GM23338 (cell line): ENCODE measurements around the gene BTBD9. TPM values are rescaled to one million over a fixed set of nuclear protein-coding genes. Genes with fewer than 3 reads are reported as not detected.

Source experiments
- ATAC-seq: fragments of 200-7000 bp; cut with Tn5 transposase; 3 replicates; pipeline ENCODE4 v1.9.1; 2020
- DNase-seq: peaks from one replicate; pipeline ENCODE4 v3.0.0-alpha.2; 2015; ENCODE audit warnings: low spot score
- H2AFZ ChIP-seq: fragments of 200-600 bp; sonication (generic); 2 replicates; pipeline ENCODE4 v1.8.0; 2016; ENCODE audit warnings: antibody characterized with exemption, mild to moderate bottlenecking, moderate library complexity
- H3F3A ChIP-seq: fragments of 200-600 bp; sonication (generic); replicated peaks from 2 replicates; pipeline ENCODE4 v1.8.0; 2017; ENCODE audit warnings: antibody characterized with exemption, mixed run types, low read depth
- H3K27ac ChIP-seq: fragments of 200-600 bp; sonication (generic); 2 replicates; pipeline ENCODE4 v1.6.1; 2016; ENCODE audit warnings: low read depth
- H3K27me3 ChIP-seq: fragments of 200-600 bp; sonication (generic); 2 replicates; pipeline ENCODE4 v1.8.0; 2016; ENCODE audit warnings: mild to moderate bottlenecking, mixed run types, moderate library complexity; ENCODE audit not compliant: insufficient read depth
- H3K36me3 ChIP-seq: fragments of 200-600 bp; sonication (generic); 2 replicates; pipeline ENCODE4 v1.8.0; 2016; ENCODE audit warnings: mild to moderate bottlenecking; ENCODE audit not compliant: insufficient read depth
- H3K4me1 ChIP-seq: fragments of 200-600 bp; sonication (generic); 2 replicates; pipeline ENCODE4 v1.8.0; 2016; ENCODE audit warnings: mild to moderate bottlenecking, moderate library complexity; ENCODE audit not compliant: insufficient read depth
- H3K4me2 ChIP-seq: fragments of 200-600 bp; sonication (generic); 2 replicates; pipeline ENCODE4 v1.7.1; 2017; ENCODE audit warnings: mixed run types
- H3K4me3 ChIP-seq: fragments of 200-600 bp; sonication (generic); 2 replicates; pipeline ENCODE4 v1.6.1; 2016; ENCODE audit warnings: mixed run types
- H3K79me2 ChIP-seq: fragments of 200-600 bp; sonication (generic); replicated peaks from 2 replicates; pipeline ENCODE4 v1.8.0; 2017; ENCODE audit warnings: mild to moderate bottlenecking; ENCODE audit not compliant: insufficient read depth
- H3K9me2 ChIP-seq: fragments of 200-600 bp; sonication (generic); 2 replicates; pipeline ENCODE4 v1.8.0; 2017; ENCODE audit not compliant: insufficient read depth
- H4K20me1 ChIP-seq: fragments of 200-600 bp; sonication (generic); replicated peaks from 2 replicates; pipeline ENCODE4 v1.8.0; 2017; ENCODE audit warnings: mild to moderate bottlenecking; ENCODE audit not compliant: insufficient read depth
- H3K27ac Mint-ChIP-seq: 2 replicates; pipeline ENCODE4 v1.8.0; 2020; ENCODE audit warnings: inconsistent platforms, mild to moderate bottlenecking, moderate library complexity, mixed read lengths
- H3K27me3 Mint-ChIP-seq: 3 replicates; pipeline ENCODE4 v1.8.0; 2022; ENCODE audit warnings: low read depth, mild to moderate bottlenecking, moderate library complexity, mixed read lengths, inconsistent platforms; ENCODE audit not compliant: insufficient read depth, poor library complexity
- H3K36me3 Mint-ChIP-seq: 3 replicates; pipeline ENCODE4 v1.8.0; 2021; ENCODE audit warnings: low read depth, mild to moderate bottlenecking, inconsistent platforms, moderate library complexity, mixed read lengths
- H3K4me1 Mint-ChIP-seq: 3 replicates; pipeline ENCODE4 v1.8.0; 2020; ENCODE audit warnings: mild to moderate bottlenecking, inconsistent platforms, mixed read lengths
- H3K4me3 Mint-ChIP-seq: 3 replicates; pipeline ENCODE4 v1.8.0; 2021; ENCODE audit warnings: moderate library complexity, mild to moderate bottlenecking, inconsistent platforms, mixed read lengths
- H3K9me3 Mint-ChIP-seq: 3 replicates; pipeline ENCODE4 v1.8.0; 2020; ENCODE audit warnings: moderate library complexity, mild to moderate bottlenecking, inconsistent platforms, mixed read lengths
- CREB1 ChIP-seq: fragments of 250-450 bp; sonication (Bioruptor Pico); IDR thresholded peaks from 2 replicates; pipeline ENCODE4 v1.5.0; 2020; ENCODE audit warnings: low read depth, mild to moderate bottlenecking, moderate library complexity
- ETS1 ChIP-seq: IDR thresholded peaks from 2 replicates; pipeline ENCODE4 v1.6.1; 2016; ENCODE audit warnings: antibody characterized with exemption
- EZH2 ChIP-seq: fragments of 200-600 bp; sonication (generic); IDR thresholded peaks from one replicate; pipeline ENCODE4 v1.8.0; 2017; ENCODE audit warnings: antibody characterized with exemption, mild to moderate bottlenecking, low read depth; ENCODE audit not compliant: unreplicated experiment
- EZH2phosphoT487 ChIP-seq: fragments of 200-600 bp; sonication (generic); IDR thresholded peaks from one replicate; pipeline ENCODE4 v1.8.1; 2018; ENCODE audit warnings: antibody characterized with exemption; ENCODE audit not compliant: unreplicated experiment
- JUNB ChIP-seq: IDR thresholded peaks from one replicate; pipeline ENCODE4 v1.6.1; 2016; ENCODE audit warnings: antibody characterized with exemption; ENCODE audit not compliant: unreplicated experiment
- NANOG ChIP-seq: IDR thresholded peaks from 2 replicates; pipeline ENCODE4 v1.6.1; 2016; ENCODE audit warnings: antibody characterized with exemption, borderline replicate concordance
- POLR2AphosphoS5 ChIP-seq: IDR thresholded peaks from 2 replicates; pipeline ENCODE4 v1.6.1; 2016; ENCODE audit warnings: antibody characterized with exemption, low read depth
- STAT1 ChIP-seq: IDR thresholded peaks from one replicate; pipeline ENCODE4 v1.6.1; 2016; ENCODE audit warnings: antibody characterized with exemption; ENCODE audit not compliant: unreplicated experiment
- ZNF114 ChIP-seq: fragments of 250-450 bp; sonication (Bioruptor Pico); IDR thresholded peaks from 2 replicates; pipeline ENCODE4 v1.5.0; 2020; ENCODE audit warnings: mild to moderate bottlenecking, moderate library complexity
- ZNF331 ChIP-seq: fragments of 250-450 bp; sonication (Bioruptor Pico); IDR thresholded peaks from 2 replicates; pipeline ENCODE4 v1.5.0; 2020; ENCODE audit warnings: low read depth, mild to moderate bottlenecking, moderate library complexity
- polyA plus RNA-seq: library from polyadenylated mRNA; unstranded; fragments of >200 nt; fragmentation: Nextera tagmentation; extraction: Ambion mirVana; gene quantifications from 2 replicates; pipeline ENCODE4 v1.2.1, GENCODE V29; 2016
- total RNA-seq: library from RNA; depleted of rRNA; stranded (reverse); fragments of >200 nt; shearing (Covaris generic); gene quantifications from 2 replicates; pipeline ENCODE4 v1.2.3, GENCODE V29; 2014
- TF ChIP-seq, protein P1 (sequence below): IDR thresholded peaks from one replicate; pipeline ENCODE4 v1.6.1; 2018; ENCODE audit warnings: antibody characterized with exemption; ENCODE audit not compliant: unreplicated experiment
- TF ChIP-seq, protein P2 (sequence below): fragments of 250-450 bp; sonication (Bioruptor Pico); IDR thresholded peaks from 2 replicates; pipeline ENCODE4 v1.5.0; 2020; ENCODE audit warnings: mild to moderate bottlenecking, moderate library complexity
- TF ChIP-seq, protein P3 (sequence below), 2 experiments: fragments of 200-600 bp in 1 of 2; sonication (generic) in 1 of 2; conservative IDR thresholded peaks; 2 replicates each; pipeline versions ENCODE4 v1.5.1 to v1.6.1; 2016 to 2017; ENCODE audit warnings: antibody characterized with exemption in 2 of 2, low read depth in 2 of 2, mild to moderate bottlenecking in 2 of 2, moderate library complexity in 1 of 2

Gene BTBD9
- total and polyA plus RNA-seq, 2 experiments from 2014 or later: 4.2 to 5.3 TPM

GRCh38 chr6:38162493-38163185 lies 477.1 kb downstream of the BTBD9 start:
- H3K36me3 Mint-ChIP-seq: peaks cover 2% of the 10 kb centered on the region; the same call in 1 of the 3 replicates

More at GRCh38 chr6:38162493-38163185, 477.1 kb downstream of the BTBD9 start:
- no peaks in the 10 kb centered on the region for H3F3A ChIP-seq
- no peak for ATAC-seq
- H3K27me3 ChIP-seq: no peaks in the 10 kb centered on the region
- no peak for DNase-seq
- no peaks in the 10 kb centered on the region for H3K79me2 ChIP-seq
- Mint-ChIP-seq H3K9me3 (no peaks in the 10 kb centered on the region; the same call in 2 of the 3 replicates), H3K4me1 (peaks cover 8% of the 10 kb centered on the region; the same call in 2 of the 3 replicates), H3K27me3 (peaks cover 24% of the 10 kb centered on the region), H3K27ac (no peak overlapping the region), H3K4me3 (no peak overlapping the region)
- no peaks in the 10 kb centered on the region for H3K4me1 ChIP-seq
- no peak overlapping the region for H2AFZ ChIP-seq
- H3K36me3 ChIP-seq: no peaks in the 10 kb centered on the region
- no peak overlapping the region for H3K27ac ChIP-seq
- TF ChIP-seq STAT1 (no peak), POLR2AphosphoS5 (no peak), ETS1 (no peak), JUNB (no peak), ZNF331 (CRISPR knock-in tag) (no peak), EZH2 (no peak), ZNF114 (CRISPR knock-in tag) (no peak), NANOG (no peak), CREB1 (CRISPR knock-in tag) (no peak), EZH2phosphoT487 (no peak)
- TF ChIP-seq, protein P1, sequence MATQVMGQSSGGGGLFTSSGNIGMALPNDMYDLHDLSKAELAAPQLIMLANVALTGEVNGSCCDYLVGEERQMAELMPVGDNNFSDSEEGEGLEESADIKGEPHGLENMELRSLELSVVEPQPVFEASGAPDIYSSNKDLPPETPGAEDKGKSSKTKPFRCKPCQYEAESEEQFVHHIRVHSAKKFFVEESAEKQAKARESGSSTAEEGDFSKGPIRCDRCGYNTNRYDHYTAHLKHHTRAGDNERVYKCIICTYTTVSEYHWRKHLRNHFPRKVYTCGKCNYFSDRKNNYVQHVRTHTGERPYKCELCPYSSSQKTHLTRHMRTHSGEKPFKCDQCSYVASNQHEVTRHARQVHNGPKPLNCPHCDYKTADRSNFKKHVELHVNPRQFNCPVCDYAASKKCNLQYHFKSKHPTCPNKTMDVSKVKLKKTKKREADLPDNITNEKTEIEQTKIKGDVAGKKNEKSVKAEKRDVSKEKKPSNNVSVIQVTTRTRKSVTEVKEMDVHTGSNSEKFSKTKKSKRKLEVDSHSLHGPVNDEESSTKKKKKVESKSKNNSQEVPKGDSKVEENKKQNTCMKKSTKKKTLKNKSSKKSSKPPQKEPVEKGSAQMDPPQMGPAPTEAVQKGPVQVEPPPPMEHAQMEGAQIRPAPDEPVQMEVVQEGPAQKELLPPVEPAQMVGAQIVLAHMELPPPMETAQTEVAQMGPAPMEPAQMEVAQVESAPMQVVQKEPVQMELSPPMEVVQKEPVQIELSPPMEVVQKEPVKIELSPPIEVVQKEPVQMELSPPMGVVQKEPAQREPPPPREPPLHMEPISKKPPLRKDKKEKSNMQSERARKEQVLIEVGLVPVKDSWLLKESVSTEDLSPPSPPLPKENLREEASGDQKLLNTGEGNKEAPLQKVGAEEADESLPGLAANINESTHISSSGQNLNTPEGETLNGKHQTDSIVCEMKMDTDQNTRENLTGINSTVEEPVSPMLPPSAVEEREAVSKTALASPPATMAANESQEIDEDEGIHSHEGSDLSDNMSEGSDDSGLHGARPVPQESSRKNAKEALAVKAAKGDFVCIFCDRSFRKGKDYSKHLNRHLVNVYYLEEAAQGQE: no peak
- TF ChIP-seq, protein P2, sequence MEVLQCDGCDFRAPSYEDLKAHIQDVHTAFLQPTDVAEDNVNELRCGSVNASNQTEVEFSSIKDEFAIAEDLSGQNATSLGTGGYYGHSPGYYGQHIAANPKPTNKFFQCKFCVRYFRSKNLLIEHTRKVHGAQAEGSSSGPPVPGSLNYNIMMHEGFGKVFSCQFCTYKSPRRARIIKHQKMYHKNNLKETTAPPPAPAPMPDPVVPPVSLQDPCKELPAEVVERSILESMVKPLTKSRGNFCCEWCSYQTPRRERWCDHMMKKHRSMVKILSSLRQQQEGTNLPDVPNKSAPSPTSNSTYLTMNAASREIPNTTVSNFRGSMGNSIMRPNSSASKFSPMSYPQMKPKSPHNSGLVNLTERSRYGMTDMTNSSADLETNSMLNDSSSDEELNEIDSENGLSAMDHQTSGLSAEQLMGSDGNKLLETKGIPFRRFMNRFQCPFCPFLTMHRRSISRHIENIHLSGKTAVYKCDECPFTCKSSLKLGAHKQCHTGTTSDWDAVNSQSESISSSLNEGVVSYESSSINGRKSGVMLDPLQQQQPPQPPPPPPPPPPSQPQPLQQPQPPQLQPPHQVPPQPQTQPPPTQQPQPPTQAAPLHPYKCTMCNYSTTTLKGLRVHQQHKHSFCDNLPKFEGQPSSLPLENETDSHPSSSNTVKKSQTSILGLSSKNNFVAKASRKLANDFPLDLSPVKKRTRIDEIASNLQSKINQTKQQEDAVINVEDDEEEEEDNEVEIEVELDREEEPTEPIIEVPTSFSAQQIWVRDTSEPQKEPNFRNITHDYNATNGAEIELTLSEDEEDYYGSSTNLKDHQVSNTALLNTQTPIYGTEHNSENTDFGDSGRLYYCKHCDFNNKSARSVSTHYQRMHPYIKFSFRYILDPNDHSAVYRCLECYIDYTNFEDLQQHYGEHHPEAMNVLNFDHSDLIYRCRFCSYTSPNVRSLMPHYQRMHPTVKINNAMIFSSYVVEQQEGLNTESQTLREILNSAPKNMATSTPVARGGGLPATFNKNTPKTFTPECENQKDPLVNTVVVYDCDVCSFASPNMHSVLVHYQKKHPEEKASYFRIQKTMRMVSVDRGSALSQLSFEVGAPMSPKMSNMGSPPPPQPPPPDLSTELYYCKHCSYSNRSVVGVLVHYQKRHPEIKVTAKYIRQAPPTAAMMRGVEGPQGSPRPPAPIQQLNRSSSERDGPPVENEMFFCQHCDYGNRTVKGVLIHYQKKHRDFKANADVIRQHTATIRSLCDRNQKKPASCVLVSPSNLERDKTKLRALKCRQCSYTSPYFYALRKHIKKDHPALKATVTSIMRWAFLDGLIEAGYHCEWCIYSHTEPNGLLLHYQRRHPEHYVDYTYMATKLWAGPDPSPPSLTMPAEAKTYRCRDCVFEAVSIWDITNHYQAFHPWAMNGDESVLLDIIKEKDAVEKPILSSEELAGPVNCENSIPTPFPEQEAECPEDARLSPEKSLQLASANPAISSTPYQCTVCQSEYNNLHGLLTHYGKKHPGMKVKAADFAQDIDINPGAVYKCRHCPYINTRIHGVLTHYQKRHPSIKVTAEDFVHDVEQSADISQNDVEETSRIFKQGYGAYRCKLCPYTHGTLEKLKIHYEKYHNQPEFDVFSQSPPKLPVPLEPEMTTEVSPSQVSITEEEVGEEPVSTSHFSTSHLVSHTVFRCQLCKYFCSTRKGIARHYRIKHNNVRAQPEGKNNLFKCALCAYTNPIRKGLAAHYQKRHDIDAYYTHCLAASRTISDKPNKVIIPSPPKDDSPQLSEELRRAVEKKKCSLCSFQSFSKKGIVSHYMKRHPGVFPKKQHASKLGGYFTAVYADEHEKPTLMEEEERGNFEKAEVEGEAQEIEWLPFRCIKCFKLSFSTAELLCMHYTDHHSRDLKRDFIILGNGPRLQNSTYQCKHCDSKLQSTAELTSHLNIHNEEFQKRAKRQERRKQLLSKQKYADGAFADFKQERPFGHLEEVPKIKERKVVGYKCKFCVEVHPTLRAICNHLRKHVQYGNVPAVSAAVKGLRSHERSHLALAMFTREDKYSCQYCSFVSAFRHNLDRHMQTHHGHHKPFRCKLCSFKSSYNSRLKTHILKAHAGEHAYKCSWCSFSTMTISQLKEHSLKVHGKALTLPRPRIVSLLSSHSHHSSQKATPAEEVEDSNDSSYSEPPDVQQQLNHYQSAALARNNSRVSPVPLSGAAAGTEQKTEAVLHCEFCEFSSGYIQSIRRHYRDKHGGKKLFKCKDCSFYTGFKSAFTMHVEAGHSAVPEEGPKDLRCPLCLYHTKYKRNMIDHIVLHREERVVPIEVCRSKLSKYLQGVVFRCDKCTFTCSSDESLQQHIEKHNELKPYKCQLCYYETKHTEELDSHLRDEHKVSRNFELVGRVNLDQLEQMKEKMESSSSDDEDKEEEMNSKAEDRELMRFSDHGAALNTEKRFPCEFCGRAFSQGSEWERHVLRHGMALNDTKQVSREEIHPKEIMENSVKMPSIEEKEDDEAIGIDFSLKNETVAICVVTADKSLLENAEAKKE (CRISPR knock-in tag): no peak
- TF ChIP-seq, protein P3, sequence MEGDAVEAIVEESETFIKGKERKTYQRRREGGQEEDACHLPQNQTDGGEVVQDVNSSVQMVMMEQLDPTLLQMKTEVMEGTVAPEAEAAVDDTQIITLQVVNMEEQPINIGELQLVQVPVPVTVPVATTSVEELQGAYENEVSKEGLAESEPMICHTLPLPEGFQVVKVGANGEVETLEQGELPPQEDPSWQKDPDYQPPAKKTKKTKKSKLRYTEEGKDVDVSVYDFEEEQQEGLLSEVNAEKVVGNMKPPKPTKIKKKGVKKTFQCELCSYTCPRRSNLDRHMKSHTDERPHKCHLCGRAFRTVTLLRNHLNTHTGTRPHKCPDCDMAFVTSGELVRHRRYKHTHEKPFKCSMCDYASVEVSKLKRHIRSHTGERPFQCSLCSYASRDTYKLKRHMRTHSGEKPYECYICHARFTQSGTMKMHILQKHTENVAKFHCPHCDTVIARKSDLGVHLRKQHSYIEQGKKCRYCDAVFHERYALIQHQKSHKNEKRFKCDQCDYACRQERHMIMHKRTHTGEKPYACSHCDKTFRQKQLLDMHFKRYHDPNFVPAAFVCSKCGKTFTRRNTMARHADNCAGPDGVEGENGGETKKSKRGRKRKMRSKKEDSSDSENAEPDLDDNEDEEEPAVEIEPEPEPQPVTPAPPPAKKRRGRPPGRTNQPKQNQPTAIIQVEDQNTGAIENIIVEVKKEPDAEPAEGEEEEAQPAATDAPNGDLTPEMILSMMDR (conservative IDR thresholded peaks at IDR 0.05; ENCODE audit: low read depth in 2 of 2): no peak
- H3K4me2 ChIP-seq: no peak overlapping the region
- H3K4me3 ChIP-seq: no peak overlapping the region
- H4K20me1 ChIP-seq: no peaks in the 10 kb centered on the region
- H3K9me2 ChIP-seq: no peaks in the 10 kb centered on the region
